CD4-positive, alpha-beta T cell treated with Interferon gamma for 1 hour (primary cell): ENCODE measurements around the gene SCRG1.

Experiments used
- DNase-seq: peaks from one replicate; pipeline ENCODE4 v3.0.0-alpha.2; 2020

The SCRG1 gene

DNA sequence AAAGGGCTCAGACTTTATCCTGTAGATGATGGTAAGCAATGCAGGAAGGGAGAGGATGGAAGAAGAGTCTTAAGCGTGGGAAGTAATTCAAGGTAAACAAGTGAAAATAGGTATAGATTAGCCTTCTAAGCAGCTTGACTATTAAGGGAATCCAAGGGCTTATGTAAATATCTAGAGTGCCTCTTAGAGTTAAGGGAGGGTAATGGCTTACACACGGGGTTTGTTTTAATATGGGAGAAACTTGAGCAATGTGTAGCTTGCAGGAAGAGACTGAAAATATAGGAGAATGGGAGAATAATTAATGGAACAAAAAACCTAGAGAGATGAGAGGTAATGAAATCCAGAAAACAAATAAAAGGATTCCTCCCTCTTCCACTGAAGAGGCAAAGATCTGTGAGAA is 41.0 kb downstream of the SCRG1 start:
- DNase-seq = no peak

GRCh38 chr4:173347467-173347866 is 51.4 kb downstream of the SCRG1 start:
- DNase-seq = no peak

- DNase-seq = no peak
These were observed 52.8 kb downstream of the SCRG1 start for GRCh38 chr4:173346074-173346473.

DNA sequence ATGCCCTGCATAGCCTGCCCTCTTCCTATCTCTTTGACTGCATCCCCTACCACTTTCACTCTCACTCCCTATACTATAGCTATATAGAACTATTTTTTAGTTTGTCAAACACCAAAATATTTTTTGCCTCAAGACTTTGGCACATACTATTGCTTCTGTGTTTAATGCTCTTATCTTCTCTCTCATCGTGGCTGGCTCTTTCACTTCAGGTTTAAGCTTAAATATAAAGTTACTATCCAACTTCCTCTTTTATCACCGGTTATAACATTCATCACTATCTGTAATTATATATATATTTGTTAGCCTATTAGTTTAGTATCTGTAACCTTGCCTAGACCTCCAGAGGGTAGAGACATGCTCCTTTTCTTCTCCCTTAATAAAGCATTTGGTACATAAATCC is 53.3 kb downstream of the SCRG1 start:
- DNase-seq = no peak

- DNase-seq = no peak
These were observed 55.0 kb downstream of the SCRG1 start for GRCh38 chr4:173343832-173344397.

DNA sequence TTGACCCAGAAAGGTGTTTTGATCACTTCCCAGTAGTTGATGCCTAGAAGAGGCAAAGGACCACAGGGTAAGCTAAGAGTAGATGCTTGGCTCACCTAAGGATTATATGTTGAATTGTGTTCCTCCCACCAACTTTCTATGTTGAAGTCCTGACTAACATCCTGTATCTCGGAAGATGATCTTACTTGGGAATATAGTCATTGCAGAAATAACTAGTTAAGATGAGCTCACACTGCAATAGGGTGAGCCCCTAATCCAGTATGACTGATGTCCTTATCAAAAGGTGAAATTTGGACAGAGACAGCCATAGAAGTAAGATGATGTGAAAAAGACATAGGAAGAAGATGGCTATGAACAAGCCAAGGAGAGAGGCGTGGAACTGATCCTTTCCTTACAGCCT is 61.5 kb downstream of the SCRG1 start:
- no peak for DNase-seq

GRCh38 chr4:173334891-173335752 is 63.8 kb downstream of the SCRG1 start:
- DNase-seq = peak; percentile 12
